Esophagus (tissue), 2 donors: ENCODE measurements around the gene DCAF4. TPM values are rescaled to one million over a fixed set of nuclear protein-coding genes. Genes with fewer than 3 reads are reported as not detected.

ENCODE experiments used
- H3K27ac ChIP-seq, 2 donors: one replicate each; pipeline ENCODE4 v1.5.1; 2013; ENCODE audit warnings: low read depth in 2 of 2, mild to moderate bottlenecking in 2 of 2, inconsistent platforms in 1 of 2, low read length in 1 of 2, moderate library complexity in 1 of 2
- H3K27me3 ChIP-seq, 2 donors: one replicate each; pipeline ENCODE4 v1.6.1; 2013; ENCODE audit warnings: low read length in 2 of 2, control low read depth in 1 of 2, mild to moderate bottlenecking in 1 of 2; ENCODE audit not compliant: insufficient read depth in 2 of 2, control insufficient read depth in 1 of 2
- H3K36me3 ChIP-seq, 2 donors: one replicate each; pipeline ENCODE4 v1.6.1; 2013; ENCODE audit warnings: low read length in 1 of 2; ENCODE audit not compliant: control insufficient read depth in 2 of 2, insufficient read depth in 2 of 2
- H3K4me1 ChIP-seq, 2 donors: one replicate each; pipeline ENCODE4 v1.6.1; 2013; ENCODE audit warnings: low read length in 1 of 2; ENCODE audit not compliant: control insufficient read depth in 2 of 2, insufficient read depth in 2 of 2
- H3K4me3 ChIP-seq, 2 donors: one replicate each; pipeline ENCODE4 v1.5.1; 2013; ENCODE audit warnings: low read length in 2 of 2, mild to moderate bottlenecking in 2 of 2, low read depth in 1 of 2, moderate library complexity in 1 of 2
- H3K9me3 ChIP-seq, 2 donors: one replicate each; pipeline ENCODE4 v1.6.1; 2013; ENCODE audit warnings: mild to moderate bottlenecking in 2 of 2, low read depth in 1 of 2, low read length in 1 of 2, moderate library complexity in 1 of 2; ENCODE audit not compliant: control insufficient read depth in 2 of 2, insufficient read depth in 1 of 2
- WGBS, 2 donors: extraction: QIAGEN DNeasy Blood & Tissue Kit; methylation state at CpG; one replicate each; pipeline ENCODE4 v1.1.7; 2013; 5-methylcytosine and 5-hydroxymethylcytosine counted together
- polyA plus RNA-seq, 2 donors: library from polyadenylated mRNA; stranded (reverse); fragments of 200-250 nt; gene quantifications; one replicate each; pipeline ENCODE4 v1.2.3, GENCODE V29; 2013
- donor health status: healthy with polysubstance abuse.
- donor health status: Bipolar disorder and iron deficiency.

Gene DCAF4
- polyA plus RNA-seq, 2 donors = 5.6 to 7.5 TPM

GRCh38 chr14:72904840-72905561 lies 21.3 kb upstream of the DCAF4 start:
- no peaks in the 10 kb centered on the region for H3K27me3 ChIP-seq
- H3K36me3 ChIP-seq = no peaks in the 10 kb centered on the region
- no peaks in the 10 kb centered on the region for H3K9me3 ChIP-seq
- no peak overlapping the region for H3K4me3 ChIP-seq
- WGBS, 2 donors = 26 to 27% methylated on average over 5 of the region's 5 CpGs
- H3K4me1 ChIP-seq = no peaks in the 10 kb centered on the region
- no peak overlapping the region for H3K27ac ChIP-seq

GRCh38 chr14:72906316-72906715 lies 19.9 kb upstream of the DCAF4 start:
- no peaks in the 10 kb centered on the region for H3K27me3 ChIP-seq
- H3K9me3 ChIP-seq = no peaks in the 10 kb centered on the region
- H3K36me3 ChIP-seq = no peaks in the 10 kb centered on the region
- no peak overlapping the region for H3K27ac ChIP-seq
- WGBS, 2 donors = 47 to 71% methylated on average over 3 of the region's 3 CpGs
- no peaks in the 10 kb centered on the region for H3K4me1 ChIP-seq
- no peak overlapping the region for H3K4me3 ChIP-seq

- H3K4me3 ChIP-seq = no peak overlapping the region
- H3K4me1 ChIP-seq = no peaks in the 10 kb centered on the region
- WGBS, 2 donors = 39 to 47% methylated on average over 1 of the region's 1 CpG
- no peaks in the 10 kb centered on the region for H3K9me3 ChIP-seq
- H3K36me3 ChIP-seq = no peaks in the 10 kb centered on the region
- H3K27ac ChIP-seq = no peak overlapping the region
- no peaks in the 10 kb centered on the region for H3K27me3 ChIP-seq
These were observed 19.4 kb upstream of the DCAF4 start for GRCh38 chr14:72906879-72907278.

- Histone ChIP-seq H3K27ac (no peak overlapping the region), H3K27me3 (no peaks in the 10 kb centered on the region)
- 31 to 38% methylated on average over 5 of the region's 5 CpGs for WGBS, 2 donors
These were observed 18.4 kb upstream of the DCAF4 start for GRCh38 chr14:72907886-72908285.

GRCh38 chr14:72909163-72909562 lies 17.1 kb upstream of the DCAF4 start:
- Histone ChIP-seq H3K36me3 (no peaks in the 10 kb centered on the region), H3K27me3 (no peaks in the 10 kb centered on the region), H3K27ac (no peak overlapping the region), H3K4me3 (no peak overlapping the region), H3K4me1 (no peaks in the 10 kb centered on the region), H3K9me3 (no peaks in the 10 kb centered on the region)
- WGBS, 2 donors = 32 to 51% methylated on average over 5 of the region's 5 CpGs

More at GRCh38 chr14:72907886-72908285, 18.4 kb upstream of the DCAF4 start:
- H3K4me3 ChIP-seq = no peak overlapping the region
- H3K9me3 ChIP-seq = no peaks in the 10 kb centered on the region
- no peaks in the 10 kb centered on the region for H3K36me3 ChIP-seq
- no peaks in the 10 kb centered on the region for H3K4me1 ChIP-seq

- no peak overlapping the region for H3K27ac ChIP-seq
- H3K9me3 ChIP-seq = no peaks in the 10 kb centered on the region
- no peaks in the 10 kb centered on the region for H3K36me3 ChIP-seq
- H3K27me3 ChIP-seq = no peaks in the 10 kb centered on the region
- 46% methylated on average over 2 of the region's 2 CpGs for WGBS, 2 donors
- H3K4me1 ChIP-seq = no peaks in the 10 kb centered on the region
- H3K4me3 ChIP-seq = no peak overlapping the region
These were observed 12.5 kb upstream of the DCAF4 start for GRCh38 chr14:72913809-72914208.

GRCh38 chr14:72916174-72916573 lies 10.1 kb upstream of the DCAF4 start:
- H3K4me3 ChIP-seq = no peak overlapping the region
- H3K36me3 ChIP-seq = no peaks in the 10 kb centered on the region
- H3K27me3 ChIP-seq = no peaks in the 10 kb centered on the region
- H3K4me1 ChIP-seq = no peaks in the 10 kb centered on the region
- WGBS, 2 donors = 37 to 58% methylated on average over 6 of the region's 6 CpGs
- no peaks in the 10 kb centered on the region for H3K9me3 ChIP-seq
- no peak overlapping the region for H3K27ac ChIP-seq

GRCh38 chr14:72917094-72917802 lies 9.0 kb upstream of the DCAF4 start:
- Histone ChIP-seq H3K27ac (no peak overlapping the region), H3K9me3 (no peaks in the 10 kb centered on the region), H3K4me3 (no peak overlapping the region), H3K27me3 (no peaks in the 10 kb centered on the region), H3K36me3 (no peaks in the 10 kb centered on the region), H3K4me1 (no peaks in the 10 kb centered on the region)
- WGBS, 2 donors = 68% methylated on average over 9 of the region's 9 CpGs

- Histone ChIP-seq H3K4me1 (no peaks in the 10 kb centered on the region), H3K27me3 (no peaks in the 10 kb centered on the region), H3K9me3 (no peaks in the 10 kb centered on the region), H3K4me3 (no peak overlapping the region), H3K36me3 (no peaks in the 10 kb centered on the region), H3K27ac (no peak overlapping the region)
- WGBS, 2 donors = 79 to 82% methylated on average over 2 of the region's 2 CpGs
These were observed 6.3 kb upstream of the DCAF4 start for GRCh38 chr14:72920008-72920407.

GRCh38 chr14:72921396-72921795 lies 4.9 kb upstream of the DCAF4 start:
- no peaks in the 10 kb centered on the region for H3K4me1 ChIP-seq
- no peaks in the 10 kb centered on the region for H3K36me3 ChIP-seq
- no peak overlapping the region for H3K4me3 ChIP-seq
- no peak overlapping the region for H3K27ac ChIP-seq
- no peaks in the 10 kb centered on the region for H3K27me3 ChIP-seq
- no peaks in the 10 kb centered on the region for H3K9me3 ChIP-seq
